Inferior parietal cortex (tissue), 1 donor: Measurements from ENCODE around the gene DCANP1.
A peak's percentile ranks its signal among the peaks of the same experiment; 100 is the strongest.

Source experiments
- DNase-seq: peaks from one replicate; pipeline ENCODE4 v3.0.0-alpha.2; 2016; ENCODE audit errors: extremely low spot score

The DCANP1 gene

GRCh38 chr5:135456238-135457099, 9.3 kb upstream of the DCANP1 start:
- peak; percentile 32 for DNase-seq

GRCh38 chr5:135455876-135456237, 8.7 kb upstream of the DCANP1 start:
- DNase-seq = no peak

GRCh38 chr5:135454946-135455345, 7.8 kb upstream of the DCANP1 start:
- no peak for DNase-seq

- DNase-seq = no peak
Measured at GRCh38 chr5:135453613-135454012, 6.5 kb upstream of the DCANP1 start.

- DNase-seq = no peak
Measured at GRCh38 chr5:135452321-135453030, 5.3 kb upstream of the DCANP1 start, which contains the start of gene TIFAB. TIFAB (minus strand) TSS chr5:135452351; CDS start chr5:135449939, 2,412 bp downstream.

- DNase-seq = no peak
Measured at GRCh38 chr5:135451581-135452320, 4.6 kb upstream of the DCANP1 start.

GRCh38 chr5:135450952-135451351, 3.8 kb upstream of the DCANP1 start:
- DNase-seq = no peak

GRCh38 chr5:135450336-135450735, 3.2 kb upstream of the DCANP1 start:
- DNase-seq = no peak

GRCh38 chr5:135449644-135450043, 2.5 kb upstream of the DCANP1 start:
- DNase-seq = no peak

- no peak for DNase-seq
Measured at GRCh38 chr5:135448791-135449507, 1.8 kb upstream of the DCANP1 start.

- DNase-seq = no peak
Measured at GRCh38 chr5:135448071-135448739, 1.1 kb upstream of the DCANP1 start.

GRCh38 chr5:135446615-135447014, 533 bp downstream of the DCANP1 start:
- DNase-seq = no peak

- no peak for DNase-seq
Measured at GRCh38 chr5:135446206-135446605, 942 bp downstream of the DCANP1 start.

- DNase-seq = no peak
Measured at GRCh38 chr5:135445306-135445985, 1.7 kb downstream of the DCANP1 start.

GRCh38 chr5:135444881-135445280, 2.3 kb downstream of the DCANP1 start:
- DNase-seq = no peak

- no peak for DNase-seq
Measured at GRCh38 chr5:135444360-135444759, 2.8 kb downstream of the DCANP1 start.

- DNase-seq = no peak
Measured at GRCh38 chr5:135443161-135443960, 3.8 kb downstream of the DCANP1 start.

- no peak for DNase-seq
Measured at GRCh38 chr5:135442431-135443160, 4.6 kb downstream of the DCANP1 start.

GRCh38 chr5:135441919-135442318, 5.2 kb downstream of the DCANP1 start:
- DNase-seq = no peak
